HepG2 (cell line): Measurements from ENCODE around the gene SPRR3. TPM values are rescaled to one million over a fixed set of nuclear protein-coding genes. Genes with fewer than 3 reads are reported as not detected.

Experiments
- ATAC-seq: fragments of 200-7000 bp; cut with Tn5 transposase; 3 replicates; pipeline ENCODE4 v1.9.1; 2020; ENCODE audit warnings: mild to moderate bottlenecking, moderate library complexity
- BruUV-seq: library from RNA; stranded (reverse); fragments of 400-500 nt; replicated peaks from 2 replicates; lab custom pipeline; 2021; lab: Mats Ljungman, UMichigan
- CTCF ChIA-PET: fragments of 300-600 bp; formaldehyde crosslinking; extraction: SDS; loops from one replicate; lab custom pipeline; 2021; ENCODE audit warnings: low total read pairs, inconsistent platforms, low intra/inter-chr PET ratio; lab: Yijun Ruan, JAX
- POLR2A ChIA-PET: fragments of 350-600 bp; sonication (Branson Sonifier 250); formaldehyde crosslinking; loops from one replicate; lab custom pipeline; 2020; ENCODE audit warnings: antibody characterized with exemption, inconsistent platforms; lab: Yijun Ruan, JAX
- DNase-seq: peaks from one replicate; pipeline ENCODE4 v3.0.0-alpha.2; 2015; ENCODE audit warnings: low spot score
- FAIRE-seq: peaks from 3 replicates; lab custom pipeline; 2011; peaks lifted over from hg19 to GRCh38; lab: Jason Lieb, UNC
- H2AFZ ChIP-seq: one replicate; pipeline ENCODE4 v1.6.1; 2011; ENCODE audit warnings: low read length, inconsistent platforms
- H3K27ac ChIP-seq: fragments of 300-600 bp; 3 replicates; pipeline ENCODE4 v1.8.0; 2011; ENCODE audit warnings: mixed run types, mild to moderate bottlenecking, mixed read lengths, low read length, inconsistent platforms; ENCODE audit not compliant: insufficient read depth; ENCODE audit errors: extremely low read length
- H3K27me3 ChIP-seq, 2 experiments: fragments of 200-600 bp in 1 of 2; 2 replicates in 1 of 2; 3 replicates in 1 of 2; pipeline versions ENCODE4 v1.6.0 to v1.8.0; 2011; ENCODE audit warnings: low read length in 2 of 2, mild to moderate bottlenecking in 2 of 2, moderate library complexity in 2 of 2, inconsistent platforms in 1 of 2; ENCODE audit not compliant: insufficient read depth in 2 of 2, control insufficient read depth in 1 of 2
- H3K36me3 ChIP-seq, 2 experiments: fragments of 200-600 bp in 1 of 2; replicated peaks in 1 of 2; 2 replicates in 1 of 2; 3 replicates in 1 of 2; pipeline versions ENCODE4 v1.5.1 to v1.8.0; 2011; ENCODE audit warnings: low read length in 2 of 2, inconsistent platforms in 1 of 2; ENCODE audit not compliant: insufficient read depth in 2 of 2, control insufficient read depth in 1 of 2
- H3K4me1 ChIP-seq: 2 replicates; pipeline ENCODE4 v1.5.1; 2012; ENCODE audit warnings: low read length, inconsistent platforms; ENCODE audit not compliant: insufficient read depth
- H3K4me2 ChIP-seq: 2 replicates; pipeline ENCODE4 v1.6.0; 2011; ENCODE audit warnings: low read depth, low read length, inconsistent platforms
- H3K4me3 ChIP-seq, 3 experiments: fragments of 200-600 bp in 1 of 3; sonication (generic), shearing (Covaris generic) in 1 of 3; replicated peaks in 1 of 3; 2 replicates each; pipeline ENCODE4 v1.5.1; 2011 to 2016; ENCODE audit warnings: low read length in 3 of 3, inconsistent platforms in 2 of 3, low read depth in 2 of 3, mild to moderate bottlenecking in 2 of 3, control low read depth in 1 of 3, mixed read lengths in 1 of 3; ENCODE audit not compliant: insufficient read depth in 1 of 3
- H3K79me2 ChIP-seq: one replicate; pipeline ENCODE4 v1.6.1; 2011; ENCODE audit warnings: low read length, inconsistent platforms; ENCODE audit not compliant: insufficient read depth
- H3K9ac ChIP-seq: 2 replicates; pipeline ENCODE4 v1.6.0; 2011; ENCODE audit warnings: mild to moderate bottlenecking, low read depth, low read length, inconsistent platforms; ENCODE audit not compliant: insufficient read depth
- H3K9me3 ChIP-seq: 2 replicates; pipeline ENCODE4 v1.5.1; 2012; ENCODE audit warnings: mild to moderate bottlenecking, low read length
- H4K20me1 ChIP-seq: 2 replicates; pipeline ENCODE4 v1.6.0; 2011; ENCODE audit warnings: inconsistent platforms, mild to moderate bottlenecking, low read length, moderate library complexity; ENCODE audit not compliant: insufficient read depth
- ARNT2 ChIP-seq: sonication (generic); formaldehyde crosslinking; IDR thresholded peaks from 2 replicates; pipeline ENCODE4 v1.8.0; 2022; ENCODE audit warnings: mild to moderate bottlenecking, low read depth, missing genetic modification reagents, moderate library complexity
- CHCHD3 ChIP-seq: sonication (generic); formaldehyde crosslinking; IDR thresholded peaks from 2 replicates; pipeline ENCODE4 v1.8.0; 2022; ENCODE audit warnings: mild to moderate bottlenecking, missing genetic modification reagents, moderate library complexity
- EHMT2 ChIP-seq: fragments of 200-600 bp; sonication (generic); IDR thresholded peaks from 2 replicates; pipeline ENCODE4 v1.7.0; 2017; ENCODE audit warnings: antibody characterized with exemption, low read depth, low read length, borderline replicate concordance
- EP300 ChIP-seq, 3 experiments: sonication (generic) in 1 of 3; formaldehyde crosslinking in 1 of 3; IDR thresholded peaks; 2 replicates each; pipeline versions ENCODE4 v1.5.1 to v1.6.1; 2011 to 2020; ENCODE audit warnings: low read depth in 2 of 3, low read length in 2 of 3, borderline replicate concordance in 1 of 3, improper control_type of control experiment in 1 of 3, mild to moderate bottlenecking in 1 of 3, missing genetic modification reagents in 1 of 3, moderate library complexity in 1 of 3
- NR3C1 ChIP-seq: sonication (generic); formaldehyde crosslinking; IDR thresholded peaks from 2 replicates; pipeline ENCODE4 v1.4.0; 2020; ENCODE audit warnings: missing genetic modification reagents
- PCBP1 ChIP-seq: fragments of 200-400 bp; formaldehyde crosslinking; IDR thresholded peaks from 2 replicates; pipeline ENCODE4 v1.6.1; 2017; ENCODE audit warnings: mild to moderate bottlenecking, low read depth, low read length, borderline replicate concordance
- REPIN1 ChIP-seq: sonication (generic); formaldehyde crosslinking; IDR thresholded peaks from 2 replicates; pipeline ENCODE4 v1.8.0; 2022; ENCODE audit warnings: missing genetic modification reagents, low read depth, mild to moderate bottlenecking, borderline replicate concordance
- RNF2 ChIP-seq: fragments of 450-650 bp; conservative IDR thresholded peaks from 2 replicates; pipeline ENCODE4 v1.6.1; 2016; ENCODE audit warnings: low read depth
- ZBTB38 ChIP-seq: sonication (generic); formaldehyde crosslinking; IDR thresholded peaks from 2 replicates; pipeline ENCODE4 v1.5.1; 2020; ENCODE audit warnings: mild to moderate bottlenecking, missing genetic modification reagents
- ZNF878 ChIP-seq: sonication (generic); formaldehyde crosslinking; IDR thresholded peaks from 2 replicates; pipeline ENCODE4 v1.8.1; 2023; ENCODE audit warnings: mild to moderate bottlenecking, missing genetic modification reagents, moderate library complexity
- WGBS: methylation state at CpG from one replicate; pipeline ENCODE4 v1.1.6; 2017; ENCODE audit warnings: low lambda C conversion rate; 5-methylcytosine and 5-hydroxymethylcytosine counted together
- in situ Hi-C: cut with HindIII; loops from 2 replicates; pipeline ENCODE4 v1.10.0; 2017; ENCODE audit warnings: low pct_unique_long_range_greater_than_20kb; ENCODE audit not compliant: extremely low pct_ligation_motif_present
- intact Hi-C: fragments of 100-400 bp; cut with micrococcal nuclease; formaldehyde crosslinking; loops from one replicate; pipeline ENCODE4 v1.10.0; 2022; ENCODE audit not compliant: unreplicated experiment
- polyA plus RNA-seq, 8 experiments: library from polyadenylated mRNA; depleted of rRNA in 3 of 8; stranded (reverse) in 7 of 8; unstranded in 1 of 8; fragments of >200 nt; fragmentation: Illumina TruSeq in 4 of 8; extraction: Trizol in 4 of 8; gene quantifications; 2 replicates each; pipeline versions ENCODE4 v1.2.1 to v1.2.3, GENCODE V29; 2011 to 2016; ENCODE audit warnings: low read depth in 4 of 8, missing spikeins in 1 of 8, mixed read lengths in 1 of 8; ENCODE audit not compliant: insufficient read depth in 1 of 8
- total RNA-seq, 5 experiments: library from RNA; depleted of rRNA; stranded (reverse); fragments of >200 nt; fragmentation: Illumina TruSeq; extraction: Trizol; gene quantifications; 2 replicates each; pipeline ENCODE4 v1.2.3, GENCODE V29; 2016; ENCODE audit warnings: low read depth in 1 of 5
- TF ChIP-seq, protein P1 (sequence below): sonication (generic); formaldehyde crosslinking; IDR thresholded peaks from 2 replicates; pipeline ENCODE4 v1.4.0; 2020; ENCODE audit warnings: low read depth, mild to moderate bottlenecking, missing genetic modification reagents
- TF ChIP-seq, protein P2 (sequence below): sonication (generic); formaldehyde crosslinking; IDR thresholded peaks from 2 replicates; pipeline ENCODE4 v1.5.0; 2020; ENCODE audit warnings: missing genetic modification reagents
- TF ChIP-seq, protein P3 (sequence below): sonication (generic); formaldehyde crosslinking; IDR thresholded peaks from 2 replicates; pipeline ENCODE4 v1.4.0; 2020; ENCODE audit warnings: missing genetic modification reagents, borderline replicate concordance

SPRR3 gene
- total and polyA plus RNA-seq, 2 of the 13 experiments (the other 11 are each of a cell fraction or from before 2014, with no cell fraction given) = not detected

DNA sequence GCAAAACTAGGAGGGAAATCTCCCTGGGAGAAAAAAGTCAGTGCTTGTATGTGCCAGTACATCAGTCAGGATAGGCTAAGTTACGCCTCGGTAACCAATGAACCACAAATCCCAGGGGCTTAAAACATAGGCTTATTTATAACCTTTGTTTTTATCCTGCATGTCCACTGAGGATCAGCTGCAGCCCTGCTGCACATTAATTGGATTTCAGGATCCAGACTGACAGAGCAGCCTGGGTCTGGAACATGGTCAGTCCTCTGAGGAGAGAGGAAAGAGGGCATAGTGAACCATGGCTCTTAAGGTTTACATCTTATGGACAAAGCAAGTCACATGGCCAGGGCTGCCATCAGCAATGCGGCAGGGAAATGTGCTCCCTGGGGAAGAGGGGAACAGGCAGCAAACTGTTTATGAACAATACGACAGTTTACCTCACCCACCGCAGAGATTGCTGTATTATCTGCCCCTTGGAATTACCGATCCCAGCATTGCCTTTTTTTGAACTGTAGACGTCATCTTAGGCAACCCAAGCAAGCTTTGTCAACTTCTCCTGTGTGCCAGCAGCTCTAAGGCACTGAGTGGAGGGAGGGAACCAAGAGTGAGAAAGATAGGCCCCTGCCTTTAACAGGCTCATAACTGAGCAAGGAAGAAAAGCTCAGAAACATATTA lies 40.2 kb upstream of the SPRR3 start:
- intact Hi-C loops = no loop called here
- ATAC-seq = no peak
- no TSS peak for BruUV-seq
- H3K4me1 ChIP-seq = no peaks in the 10 kb centered on the region
- WGBS = 37% methylated on average over 7 of the region's 7 CpGs
- H3K27me3 ChIP-seq = peaks cover 0 to 14% of the 10 kb centered on the region in 2 experiments; a peak in 1 of 5 replicates
- DNase-seq = no peak
- CTCF ChIA-PET = no interaction called here
- H3K9ac ChIP-seq = no peak overlapping the region
- no peaks in the 10 kb centered on the region for H3K79me2 ChIP-seq
- no peaks in the 10 kb centered on the region for H4K20me1 ChIP-seq
- FAIRE-seq = no peak
- H3K27ac ChIP-seq = no peak overlapping the region
- TF ChIP-seq ZNF878 (CRISPR knock-in tag) (no peak), PCBP1 (no peak), NR3C1 (CRISPR knock-in tag) (no peak), RNF2 (no peak), ZBTB38 (no peak), REPIN1 (CRISPR knock-in tag) (no peak), CHCHD3 (CRISPR knock-in tag) (no peak), EP300 (IDR thresholded peaks at IDR 0.05; ENCODE audit: low read depth in 2 of 2, low read length in 2 of 2) (no peak), EP300 (CRISPR knock-in tag; IDR thresholded peaks at IDR 0.05; ENCODE audit: borderline replicate concordance) (no peak), EHMT2 (no peak), ARNT2 (no peak)
- TF ChIP-seq, protein P1, sequence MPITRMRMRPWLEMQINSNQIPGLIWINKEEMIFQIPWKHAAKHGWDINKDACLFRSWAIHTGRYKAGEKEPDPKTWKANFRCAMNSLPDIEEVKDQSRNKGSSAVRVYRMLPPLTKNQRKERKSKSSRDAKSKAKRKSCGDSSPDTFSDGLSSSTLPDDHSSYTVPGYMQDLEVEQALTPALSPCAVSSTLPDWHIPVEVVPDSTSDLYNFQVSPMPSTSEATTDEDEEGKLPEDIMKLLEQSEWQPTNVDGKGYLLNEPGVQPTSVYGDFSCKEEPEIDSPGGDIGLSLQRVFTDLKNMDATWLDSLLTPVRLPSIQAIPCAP (CRISPR knock-in tag) = no peak
- TF ChIP-seq, protein P2, sequence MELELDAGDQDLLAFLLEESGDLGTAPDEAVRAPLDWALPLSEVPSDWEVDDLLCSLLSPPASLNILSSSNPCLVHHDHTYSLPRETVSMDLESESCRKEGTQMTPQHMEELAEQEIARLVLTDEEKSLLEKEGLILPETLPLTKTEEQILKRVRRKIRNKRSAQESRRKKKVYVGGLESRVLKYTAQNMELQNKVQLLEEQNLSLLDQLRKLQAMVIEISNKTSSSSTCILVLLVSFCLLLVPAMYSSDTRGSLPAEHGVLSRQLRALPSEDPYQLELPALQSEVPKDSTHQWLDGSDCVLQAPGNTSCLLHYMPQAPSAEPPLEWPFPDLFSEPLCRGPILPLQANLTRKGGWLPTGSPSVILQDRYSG = no peak
- TF ChIP-seq, protein P3, sequence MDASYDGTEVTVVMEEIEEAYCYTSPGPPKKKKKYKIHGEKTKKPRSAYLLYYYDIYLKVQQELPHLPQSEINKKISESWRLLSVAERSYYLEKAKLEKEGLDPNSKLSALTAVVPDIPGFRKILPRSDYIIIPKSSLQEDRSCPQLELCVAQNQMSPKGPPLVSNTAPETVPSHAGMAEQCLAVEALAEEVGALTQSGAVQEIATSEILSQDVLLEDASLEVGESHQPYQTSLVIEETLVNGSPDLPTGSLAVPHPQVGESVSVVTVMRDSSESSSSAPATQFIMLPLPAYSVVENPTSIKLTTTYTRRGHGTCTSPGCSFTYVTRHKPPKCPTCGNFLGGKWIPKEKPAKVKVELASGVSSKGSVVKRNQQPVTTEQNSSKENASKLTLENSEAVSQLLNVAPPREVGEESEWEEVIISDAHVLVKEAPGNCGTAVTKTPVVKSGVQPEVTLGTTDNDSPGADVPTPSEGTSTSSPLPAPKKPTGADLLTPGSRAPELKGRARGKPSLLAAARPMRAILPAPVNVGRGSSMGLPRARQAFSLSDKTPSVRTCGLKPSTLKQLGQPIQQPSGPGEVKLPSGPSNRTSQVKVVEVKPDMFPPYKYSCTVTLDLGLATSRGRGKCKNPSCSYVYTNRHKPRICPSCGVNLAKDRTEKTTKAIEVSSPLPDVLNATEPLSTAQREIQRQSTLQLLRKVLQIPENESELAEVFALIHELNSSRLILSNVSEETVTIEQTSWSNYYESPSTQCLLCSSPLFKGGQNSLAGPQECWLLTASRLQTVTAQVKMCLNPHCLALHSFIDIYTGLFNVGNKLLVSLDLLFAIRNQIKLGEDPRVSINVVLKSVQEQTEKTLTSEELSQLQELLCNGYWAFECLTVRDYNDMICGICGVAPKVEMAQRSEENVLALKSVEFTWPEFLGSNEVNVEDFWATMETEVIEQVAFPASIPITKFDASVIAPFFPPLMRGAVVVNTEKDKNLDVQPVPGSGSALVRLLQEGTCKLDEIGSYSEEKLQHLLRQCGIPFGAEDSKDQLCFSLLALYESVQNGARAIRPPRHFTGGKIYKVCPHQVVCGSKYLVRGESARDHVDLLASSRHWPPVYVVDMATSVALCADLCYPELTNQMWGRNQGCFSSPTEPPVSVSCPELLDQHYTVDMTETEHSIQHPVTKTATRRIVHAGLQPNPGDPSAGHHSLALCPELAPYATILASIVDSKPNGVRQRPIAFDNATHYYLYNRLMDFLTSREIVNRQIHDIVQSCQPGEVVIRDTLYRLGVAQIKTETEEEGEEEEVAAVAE (CRISPR knock-in tag) = no peak
- no peaks in the 10 kb centered on the region for H3K36me3 ChIP-seq
- no peaks in the 10 kb centered on the region for H3K9me3 ChIP-seq
- H2AFZ ChIP-seq = no peak overlapping the region
- POLR2A ChIA-PET = no interaction called here
- in situ Hi-C loops = no loop called here
- H3K4me2 ChIP-seq = no peak overlapping the region
- H3K4me3 ChIP-seq = no peak overlapping the region
